ENCODE data around the gene UCP2. TPM values are rescaled to one million over a fixed set of nuclear protein-coding genes. Genes with fewer than 3 reads are reported as not detected.
A peak's percentile ranks its signal among the peaks of the same experiment; 100 is the strongest.
"Not testable (repeated sequence)": the region's sequence is repeated elsewhere in the genome, so short reads cannot be mapped to it uniquely, and the experiment has no call there.

The UCP2 gene
- total RNA-seq, 1 experiment from 2014 or later = 21.4 TPM

GRCh38 chr11:73944085-73944484 is 38.6 kb downstream of the UCP2 start:
- DNase-seq (ENCODE audit: low read depth) = no peak

GRCh38 chr11:73942010-73942409 is 40.6 kb downstream of the UCP2 start:
- DNase-seq (ENCODE audit: low read depth) = no peak

- no peak for DNase-seq (ENCODE audit: low read depth)
These were observed 41.7 kb downstream of the UCP2 start for GRCh38 chr11:73940801-73941570.

GRCh38 chr11:73939096-73939495 is 43.5 kb downstream of the UCP2 start:
- peak; percentile 69 for DNase-seq (ENCODE audit: low read depth)

- DNase-seq (ENCODE audit: low read depth) = not testable (repeated sequence)
These were observed 46.6 kb downstream of the UCP2 start for GRCh38 chr11:73936047-73936446.

GRCh38 chr11:73932781-73933180 is 49.9 kb downstream of the UCP2 start:
- no peak for DNase-seq (ENCODE audit: low read depth)

- no peak for DNase-seq (ENCODE audit: low read depth)
These were observed 50.7 kb downstream of the UCP2 start for GRCh38 chr11:73931951-73932350.

GRCh38 chr11:73931039-73931645 is 51.5 kb downstream of the UCP2 start:
- peak; percentile 66 for DNase-seq (ENCODE audit: low read depth)

GRCh38 chr11:73929388-73929787 is 53.3 kb downstream of the UCP2 start:
- DNase-seq (ENCODE audit: low read depth) = no peak

Other genes with a start within 250 kb of the UCP2 start
- 87.9 and 89.7 TPM in 2 replicates for gene RAB6A, start 221.8 kb downstream of the UCP2 start, total RNA-seq (2014; rRNA removed; shearing (Covaris generic))
- 57.7 and 88.5 TPM in 2 replicates for gene MRPL48, start 195.0 kb downstream of the UCP2 start, total RNA-seq (2014; rRNA removed; shearing (Covaris generic))
- gene COA4, start 106.0 kb downstream of the UCP2 start, total RNA-seq (2014; rRNA removed; shearing (Covaris generic)) = 124 and 143 TPM in 2 replicates
- gene PAAF1, start 105.8 kb downstream of the UCP2 start, total RNA-seq (2014; rRNA removed; shearing (Covaris generic)) = 10.0 and 17.4 TPM in 2 replicates
- not detected in 2 replicates for gene DNAJB13, start 31.8 kb downstream of the UCP2 start, total RNA-seq (2014; rRNA removed; shearing (Covaris generic))
- 0.10 and 0.15 TPM in 2 replicates for gene UCP3, start 26.2 kb upstream of the UCP2 start, total RNA-seq (2014; rRNA removed; shearing (Covaris generic))
- gene C2CD3, start 188.2 kb upstream of the UCP2 start, total RNA-seq (2014; rRNA removed; shearing (Covaris generic)) = 16.6 and 22.6 TPM in 2 replicates
- 57.4 and 60.4 TPM in 2 replicates for gene PPME1, start 188.4 kb upstream of the UCP2 start, total RNA-seq (2014; rRNA removed; shearing (Covaris generic))